Effector memory CD8-positive, alpha-beta T cell (primary cell): ENCODE results near the gene CD34.

ENCODE experiments used
- ATAC-seq: fragments of 150-1000 bp; cut with Tn5 transposase; replicated peaks from 2 replicates; pipeline ENCODE4 v1.10.0; 2021; ENCODE audit warnings: mild to moderate bottlenecking, moderate library complexity
- DNase-seq, 3 experiments: peaks; one replicate each; pipeline ENCODE4 v3.0.0; 2021
- H3K27ac Mint-ChIP-seq, 2 donors: one replicate each; pipeline ENCODE4 v1.8.0; 2022; ENCODE audit warnings: mild to moderate bottlenecking in 2 of 2, mixed read lengths in 2 of 2, moderate library complexity in 2 of 2
- H3K27me3 Mint-ChIP-seq, 2 donors: one replicate each; pipeline ENCODE4 v1.8.0; 2022; ENCODE audit warnings: mixed read lengths in 2 of 2
- H3K36me3 Mint-ChIP-seq: one replicate; pipeline ENCODE4 v1.8.0; 2022; ENCODE audit warnings: mild to moderate bottlenecking, moderate library complexity, mixed read lengths; ENCODE audit not compliant: insufficient read depth
- H3K4me1 Mint-ChIP-seq, 2 donors: one replicate each; pipeline ENCODE4 v1.8.0; 2022; ENCODE audit warnings: low read depth in 2 of 2, mixed read lengths in 2 of 2
- H3K4me3 Mint-ChIP-seq, 2 donors: one replicate each; pipeline ENCODE4 v1.8.0; 2022; ENCODE audit warnings: mild to moderate bottlenecking in 2 of 2, mixed read lengths in 2 of 2, moderate library complexity in 2 of 2
- H3K9me3 Mint-ChIP-seq, 2 donors: one replicate each; pipeline ENCODE4 v1.8.0; 2022; ENCODE audit warnings: mixed read lengths in 2 of 2
- total RNA-seq, 9 experiments: gene quantifications; one replicate each; lab custom pipeline; 2026; lab: John Stamatoyannopoulos, UW

Gene CD34, protein sequence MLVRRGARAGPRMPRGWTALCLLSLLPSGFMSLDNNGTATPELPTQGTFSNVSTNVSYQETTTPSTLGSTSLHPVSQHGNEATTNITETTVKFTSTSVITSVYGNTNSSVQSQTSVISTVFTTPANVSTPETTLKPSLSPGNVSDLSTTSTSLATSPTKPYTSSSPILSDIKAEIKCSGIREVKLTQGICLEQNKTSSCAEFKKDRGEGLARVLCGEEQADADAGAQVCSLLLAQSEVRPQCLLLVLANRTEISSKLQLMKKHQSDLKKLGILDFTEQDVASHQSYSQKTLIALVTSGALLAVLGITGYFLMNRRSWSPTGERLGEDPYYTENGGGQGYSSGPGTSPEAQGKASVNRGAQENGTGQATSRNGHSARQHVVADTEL
- 0 to 1.0 (median 0) reads per million in 9 experiments for total RNA-seq

DNA sequence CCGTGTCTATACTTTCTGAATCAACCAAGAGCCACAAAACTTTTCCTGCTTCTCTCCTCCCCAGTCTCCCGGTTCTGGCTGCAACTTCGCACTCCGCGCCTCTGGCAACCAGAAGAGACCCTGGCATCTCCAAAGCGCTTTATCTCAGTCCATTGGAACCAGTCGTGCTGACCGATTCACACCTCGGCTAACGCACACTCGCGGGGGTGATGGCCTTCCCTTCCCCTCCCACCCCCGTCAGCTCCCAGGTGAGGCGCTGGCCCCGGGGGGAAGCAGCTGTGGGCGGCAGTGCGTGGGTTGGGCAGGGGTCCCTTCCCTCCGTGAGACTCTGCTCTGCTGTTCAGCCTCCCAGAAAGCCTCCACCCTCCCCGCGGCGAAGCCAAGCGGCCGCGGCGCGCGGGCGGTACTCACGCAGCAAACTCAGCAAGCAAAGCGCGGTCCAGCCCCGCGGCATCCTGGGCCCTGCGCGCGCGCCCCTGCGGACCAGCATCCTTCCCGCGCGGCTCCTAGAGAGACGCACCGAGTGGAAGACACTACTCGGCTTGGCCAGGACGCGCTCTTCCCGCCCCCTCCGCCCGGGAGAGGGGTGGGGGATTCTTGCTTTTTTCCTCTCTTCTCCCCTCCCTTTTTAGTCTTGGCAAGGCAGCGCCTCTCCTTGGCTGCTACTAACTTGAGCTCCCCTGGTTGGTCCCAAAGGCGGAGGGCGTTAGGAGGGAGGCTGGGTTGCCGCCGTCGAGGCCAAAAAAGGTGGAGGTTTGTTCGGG lies at the start of gene CD34:
Gene CD34 (minus strand): TSS at position 535 of the 764 bp plus-strand sequence. CDS start 45 bp downstream, at position 490.
- H3K4me1 Mint-ChIP-seq, result peaks cover 7 to 15% of the 10 kb centered on the region in 2 donors
- no peak for ATAC-seq
- H3K27me3 Mint-ChIP-seq, result peaks cover 70 to 85% of the 10 kb centered on the region in 2 donors
- H3K4me3 Mint-ChIP-seq, result peak within 1 kb of the TSS; percentile 41 to 59
- H3K36me3 Mint-ChIP-seq, result no peaks in the 10 kb centered on the region
- no peaks in the 10 kb centered on the region for H3K9me3 Mint-ChIP-seq
- DNase-seq, result no peak
- H3K27ac Mint-ChIP-seq, result no peak within 1 kb of the TSS

DNA sequence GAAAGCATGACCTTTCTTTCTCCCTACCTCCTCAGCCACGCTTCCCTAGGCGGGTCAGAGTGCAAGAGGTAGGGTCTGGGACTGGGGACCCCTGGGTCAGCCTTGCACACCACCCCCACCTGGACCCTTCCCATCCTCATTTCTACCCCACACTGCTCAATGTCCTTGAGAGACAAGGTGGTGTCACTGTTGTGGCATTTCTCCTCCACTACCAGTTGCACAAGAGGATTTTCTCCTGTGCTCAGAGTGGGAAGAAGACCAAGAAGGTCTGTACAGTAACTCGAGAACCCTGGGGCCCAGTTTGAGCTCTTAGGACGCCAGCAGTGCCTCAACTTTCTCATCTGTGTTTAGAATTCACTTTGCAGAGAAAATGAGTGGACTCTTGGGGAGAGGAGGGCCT lies 49.4 kb upstream of the CD34 start:
- Mint-ChIP-seq H3K27me3 (peaks cover 49 to 72% of the 10 kb centered on the region in 2 donors), H3K27ac (no peak overlapping the region), H3K36me3 (no peaks in the 10 kb centered on the region), H3K9me3 (no peaks in the 10 kb centered on the region), H3K4me3 (no peak overlapping the region), H3K4me1 (peaks cover 7 to 20% of the 10 kb centered on the region in 2 donors)
- DNase-seq (no peak), ATAC-seq (no peak)

DNA sequence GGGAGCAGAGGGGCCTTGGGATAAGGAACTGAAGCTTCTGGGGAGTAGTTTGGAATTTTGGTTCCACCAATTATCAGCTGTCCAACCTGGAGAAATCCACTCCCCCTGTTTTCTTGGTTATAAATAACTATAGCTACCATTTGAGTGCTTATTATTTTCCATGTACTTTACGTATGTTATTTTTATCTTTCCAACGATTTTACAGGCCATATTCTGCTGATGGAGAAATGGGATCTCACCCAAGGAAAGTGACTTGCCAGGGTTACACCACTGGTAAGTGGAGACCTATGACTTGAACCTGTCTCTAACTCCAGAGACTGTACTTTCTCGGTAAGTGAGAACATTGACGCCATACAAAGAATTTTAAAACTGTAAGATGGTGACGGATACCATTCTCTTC lies 49.0 kb upstream of the CD34 start:
- ATAC-seq (no peak), DNase-seq (no peak)
- Mint-ChIP-seq H3K36me3 (no peaks in the 10 kb centered on the region), H3K9me3 (no peaks in the 10 kb centered on the region), H3K27me3 (peaks cover 53 to 74% of the 10 kb centered on the region in 2 donors), H3K4me1 (peaks cover 7 to 20% of the 10 kb centered on the region in 2 donors), H3K27ac (no peak overlapping the region), H3K4me3 (peak overlapping the region in 1 of 2 donors; percentile 62)

DNA sequence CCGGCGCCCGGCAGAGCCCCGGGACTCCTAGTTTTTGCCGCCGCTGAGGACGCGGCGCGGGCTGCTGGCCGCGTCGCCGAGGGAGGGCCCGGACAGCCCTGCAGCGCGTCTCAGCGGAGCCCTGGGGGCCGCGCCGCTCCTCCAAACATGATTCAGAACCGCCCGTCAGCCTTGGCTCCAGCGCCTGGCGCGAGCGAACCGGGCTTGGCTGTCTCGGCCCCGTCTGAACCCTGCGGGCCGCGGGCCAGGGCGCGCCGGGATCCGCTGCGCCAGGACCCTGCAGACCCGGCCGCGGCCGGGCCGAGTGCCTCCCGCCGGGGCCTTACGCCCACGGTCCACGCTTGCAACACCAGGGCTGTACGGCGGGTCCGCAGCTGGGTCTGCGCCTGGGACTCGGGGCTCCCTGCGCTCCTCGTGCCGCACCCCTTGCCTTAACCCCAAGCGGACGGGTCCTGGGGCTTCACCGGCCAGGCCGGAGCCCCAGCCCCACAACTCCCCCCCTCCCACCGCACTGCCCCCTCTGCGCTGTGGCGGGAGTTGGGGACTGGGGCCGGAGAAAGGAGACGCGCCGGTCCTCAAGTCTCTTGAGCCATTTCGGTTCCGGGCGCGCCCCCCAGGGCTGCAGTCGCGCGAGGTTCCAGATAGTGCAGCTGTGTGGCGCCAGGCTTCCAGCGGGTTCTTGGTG lies 48.4 kb upstream of the CD34 start:
- Mint-ChIP-seq H3K9me3 (no peaks in the 10 kb centered on the region), H3K27ac (no peak overlapping the region), H3K4me1 (peaks cover 7 to 20% of the 10 kb centered on the region in 2 donors), H3K36me3 (no peaks in the 10 kb centered on the region), H3K4me3 (peak overlapping the region; percentile 37 to 73), H3K27me3 (peaks cover 53 to 74% of the 10 kb centered on the region in 2 donors)
- ATAC-seq (peak; percentile 35), DNase-seq (no peak)

DNA sequence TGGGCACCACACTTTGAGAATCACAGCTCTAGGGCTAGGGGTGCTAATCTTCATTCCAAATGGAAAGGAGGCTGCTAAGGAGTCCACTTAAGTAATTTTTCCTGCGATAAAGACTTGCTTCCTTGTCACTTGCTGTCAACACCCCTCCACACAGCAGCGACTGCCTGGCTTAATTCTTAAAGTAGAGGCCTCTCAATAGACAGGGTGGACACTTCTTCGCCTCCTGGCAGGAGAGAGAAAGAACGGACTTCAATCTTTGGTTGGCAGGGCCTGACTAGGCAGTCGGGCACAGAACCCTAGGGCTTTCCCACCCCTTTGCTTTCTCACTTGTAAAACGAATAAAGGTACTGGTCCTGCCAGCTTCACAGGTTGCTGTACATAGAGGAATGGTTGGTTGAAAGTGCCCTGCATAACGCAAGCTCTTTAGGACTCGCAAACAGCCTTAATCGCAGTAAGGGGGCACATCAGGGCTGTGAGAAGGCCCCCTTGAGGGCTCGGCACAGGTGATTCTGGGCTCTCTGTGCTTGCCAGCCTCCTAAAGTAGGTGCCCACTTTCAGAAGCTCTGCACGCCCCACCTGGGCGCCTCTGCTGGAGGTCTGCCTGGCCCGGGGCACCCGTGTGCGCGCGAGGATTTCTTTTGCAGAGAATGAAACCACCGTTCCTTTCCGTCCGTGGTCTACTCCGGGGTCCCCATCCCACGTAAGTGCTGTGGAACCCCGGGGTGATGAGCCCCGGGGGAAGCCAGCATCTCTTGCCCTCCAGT lies 47.6 kb upstream of the CD34 start:
- peaks cover 55 to 73% of the 10 kb centered on the region in 2 donors for H3K27me3 Mint-ChIP-seq
- no peaks in the 10 kb centered on the region for H3K9me3 Mint-ChIP-seq
- H3K27ac Mint-ChIP-seq, result no peak overlapping the region
- DNase-seq (no peak), ATAC-seq (no peak)
- H3K4me1 Mint-ChIP-seq, result peaks cover 7 to 17% of the 10 kb centered on the region in 2 donors
- no peaks in the 10 kb centered on the region for H3K36me3 Mint-ChIP-seq
- H3K4me3 Mint-ChIP-seq, result peak overlapping the region; percentile 37 to 73

DNA sequence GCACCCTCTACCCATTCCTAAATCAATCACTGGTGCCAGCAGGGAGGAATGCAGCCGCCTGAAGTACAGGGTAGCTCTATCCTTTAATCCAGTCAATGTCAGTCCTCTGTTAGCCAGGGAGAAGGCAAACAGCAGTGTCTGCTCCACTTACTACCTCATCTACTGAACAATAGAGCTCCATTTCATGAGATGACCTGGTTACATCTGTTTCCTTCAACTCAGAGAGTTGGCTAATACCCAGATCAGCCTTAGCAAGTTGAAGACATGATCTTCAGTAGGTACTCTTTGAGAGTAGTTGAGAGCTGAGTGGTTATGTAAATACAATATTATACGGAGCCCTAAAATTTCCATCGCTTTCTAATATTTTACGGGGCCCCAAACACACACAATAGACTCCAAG lies 46.1 kb upstream of the CD34 start:
- H3K36me3 Mint-ChIP-seq, result no peaks in the 10 kb centered on the region
- no peaks in the 10 kb centered on the region for H3K9me3 Mint-ChIP-seq

DNA sequence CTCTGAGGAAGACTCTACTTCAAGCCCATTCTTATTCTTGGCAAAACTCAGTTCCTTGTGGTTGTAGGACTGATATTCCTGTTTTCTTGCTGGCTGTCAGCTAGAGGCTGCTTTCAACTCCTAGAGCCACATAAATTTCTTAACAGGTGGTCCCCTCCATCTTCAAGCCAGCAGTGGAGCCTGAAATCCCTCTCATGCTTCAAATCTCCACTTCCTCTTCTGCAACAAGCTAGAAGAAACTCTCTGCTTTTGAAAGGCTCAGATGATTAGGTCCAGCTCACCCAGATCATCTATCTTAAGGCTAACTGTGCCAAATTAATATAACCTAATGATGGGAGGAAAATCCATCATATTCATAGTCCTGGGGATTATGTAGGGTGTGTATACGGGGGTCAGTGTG lies 43.2 kb upstream of the CD34 start:
- Mint-ChIP-seq H3K4me1 (peaks cover 0 to 6% of the 10 kb centered on the region in 2 donors), H3K9me3 (no peaks in the 10 kb centered on the region), H3K27ac (no peak overlapping the region), H3K27me3 (peaks cover 54 to 58% of the 10 kb centered on the region in 2 donors), H3K36me3 (no peaks in the 10 kb centered on the region), H3K4me3 (no peak overlapping the region)
- ATAC-seq (no peak), DNase-seq (no peak)

More for the DNA sequence above, 46.1 kb upstream of the CD34 start:
- no peak overlapping the region for H3K4me3 Mint-ChIP-seq
- no peak for ATAC-seq
- no peak for DNase-seq
- H3K27me3 Mint-ChIP-seq, result peaks cover 63 to 82% of the 10 kb centered on the region in 2 donors
- peaks cover 0 to 7% of the 10 kb centered on the region in 2 donors for H3K4me1 Mint-ChIP-seq
- H3K27ac Mint-ChIP-seq, result no peak overlapping the region

DNA sequence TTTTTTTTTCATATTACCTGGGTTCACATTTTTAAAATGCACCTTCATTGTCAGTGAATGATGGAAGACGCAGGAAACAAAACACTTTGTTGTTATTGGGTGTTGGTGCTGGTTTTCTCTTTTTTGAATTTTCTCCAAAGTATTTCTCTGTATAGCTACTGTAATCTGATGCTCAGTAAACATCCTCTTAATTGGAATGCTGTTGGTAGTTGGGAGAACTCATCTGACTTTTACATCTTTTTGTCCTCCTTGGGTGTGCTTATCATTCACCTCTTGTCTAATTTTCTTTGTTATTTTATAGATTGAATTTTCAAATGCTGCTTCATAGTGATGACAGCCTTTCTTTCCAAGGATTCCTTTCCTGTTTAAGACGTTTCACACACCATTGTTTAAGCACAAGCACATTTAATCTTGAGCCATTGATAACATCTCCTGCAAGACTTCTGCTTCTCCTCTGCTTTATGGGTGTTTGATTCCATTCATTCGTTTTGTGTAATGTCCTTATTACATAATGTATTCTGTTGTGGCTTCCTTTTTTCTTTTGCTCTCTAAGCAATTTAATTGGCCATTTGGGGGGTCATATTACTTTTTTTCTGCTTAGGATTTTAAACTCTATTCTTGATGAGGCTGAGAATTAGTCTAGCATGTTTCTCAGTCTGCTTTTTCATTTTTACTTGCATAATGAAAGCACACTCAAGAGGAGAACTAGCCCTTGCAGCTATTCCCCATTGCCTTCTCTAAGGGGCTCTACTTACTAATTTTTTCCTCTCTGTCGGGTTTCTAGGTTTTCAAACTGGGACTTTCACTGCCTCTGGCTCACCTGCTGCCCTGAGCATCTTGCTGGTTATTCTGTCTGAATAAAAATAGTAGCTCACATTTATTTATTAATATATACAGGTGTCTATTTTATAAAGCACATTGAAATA lies 42.0 kb upstream of the CD34 start:
- ATAC-seq (no peak), DNase-seq (no peak)
- H3K4me3 Mint-ChIP-seq, result no peak overlapping the region
- no peak overlapping the region for H3K27ac Mint-ChIP-seq
- no peaks in the 10 kb centered on the region for H3K9me3 Mint-ChIP-seq
- no peaks in the 10 kb centered on the region for H3K36me3 Mint-ChIP-seq
- peaks cover 43 to 46% of the 10 kb centered on the region in 2 donors for H3K27me3 Mint-ChIP-seq
- no peaks in the 10 kb centered on the region for H3K4me1 Mint-ChIP-seq

DNA sequence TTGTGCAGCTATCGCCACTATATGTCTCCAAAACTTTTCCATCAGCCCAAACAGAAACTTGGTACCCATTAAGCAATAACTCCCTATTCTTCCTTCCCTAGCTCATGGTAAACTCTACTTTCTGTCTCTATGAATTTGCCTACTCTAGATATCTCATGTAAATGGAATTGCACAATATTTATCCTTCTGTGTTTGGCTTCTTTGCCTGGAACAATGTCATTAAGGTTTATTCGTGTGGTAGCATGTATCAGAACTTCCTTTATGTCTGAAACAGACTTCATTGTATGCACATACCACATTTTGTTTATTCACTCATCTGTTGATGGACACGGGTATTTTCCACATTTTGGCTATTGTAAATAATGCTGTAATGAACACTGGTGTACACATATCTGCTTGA lies 40.7 kb upstream of the CD34 start:
- DNase-seq (no peak), ATAC-seq (no peak)
- Mint-ChIP-seq H3K27ac (no peak overlapping the region), H3K4me1 (no peaks in the 10 kb centered on the region), H3K36me3 (no peaks in the 10 kb centered on the region), H3K27me3 (peaks cover 32 to 34% of the 10 kb centered on the region in 2 donors), H3K4me3 (no peak overlapping the region), H3K9me3 (no peaks in the 10 kb centered on the region)

DNA sequence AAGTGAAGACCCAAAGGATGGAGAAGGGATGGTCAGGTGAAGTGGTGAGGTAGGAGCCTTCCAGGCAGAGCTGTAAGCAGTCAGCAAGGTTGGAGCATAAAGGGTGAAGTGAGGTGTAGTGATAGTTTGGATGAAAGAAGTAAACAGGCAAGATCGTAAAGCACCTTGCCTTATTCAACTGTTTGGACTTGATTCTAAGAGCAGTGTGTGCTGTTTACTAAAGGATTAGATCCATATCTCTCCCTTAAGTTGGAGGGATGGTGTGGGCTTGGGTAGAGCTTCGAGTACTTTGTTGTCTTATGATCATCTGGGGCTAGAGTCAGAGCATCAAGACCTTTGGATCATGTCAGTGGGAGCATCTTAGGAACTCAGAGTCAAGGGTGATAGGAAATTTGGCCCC lies 39.8 kb upstream of the CD34 start:
- no peak for ATAC-seq
- no peak overlapping the region for H3K4me3 Mint-ChIP-seq

DNA sequence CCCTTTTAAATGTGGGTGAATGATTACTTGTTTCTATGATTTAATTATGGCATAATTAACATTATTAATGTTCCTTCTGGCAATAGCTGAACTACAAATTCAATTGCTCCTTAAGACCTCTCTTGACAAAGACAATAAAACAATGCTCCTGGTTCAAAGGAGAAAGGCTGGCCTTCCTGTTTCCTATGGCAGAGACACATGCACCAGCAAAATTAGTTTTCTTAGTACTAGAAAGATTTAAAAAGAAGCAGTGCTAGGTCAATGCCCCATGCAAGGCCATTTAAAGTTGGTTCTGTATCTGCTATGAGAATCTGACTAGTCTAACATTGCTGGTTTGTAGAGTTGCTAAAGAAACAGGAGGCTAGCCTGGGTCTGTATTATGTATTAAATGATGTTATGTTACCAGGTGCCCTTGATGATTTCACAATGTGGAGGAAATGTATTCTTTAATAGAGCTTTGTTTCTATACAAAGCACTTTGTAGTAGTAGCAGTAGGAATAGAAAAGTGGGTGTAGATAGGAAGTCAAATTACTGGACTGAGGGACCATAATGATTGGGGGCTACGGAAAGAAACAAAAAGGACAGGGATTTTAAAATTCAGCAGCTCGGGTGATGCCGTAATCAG lies 38.8 kb upstream of the CD34 start:
- H3K36me3 Mint-ChIP-seq, result no peaks in the 10 kb centered on the region
- H3K4me1 Mint-ChIP-seq, result no peaks in the 10 kb centered on the region
- H3K27ac Mint-ChIP-seq, result no peak overlapping the region
- H3K4me3 Mint-ChIP-seq, result no peak overlapping the region
- no peaks in the 10 kb centered on the region for H3K9me3 Mint-ChIP-seq
- ATAC-seq (no peak), DNase-seq (no peak)
- peaks cover 14 to 15% of the 10 kb centered on the region in 2 donors for H3K27me3 Mint-ChIP-seq

More for the DNA sequence above, 39.8 kb upstream of the CD34 start:
- no peak for DNase-seq
- Mint-ChIP-seq H3K4me1 (no peaks in the 10 kb centered on the region), H3K9me3 (no peaks in the 10 kb centered on the region), H3K36me3 (no peaks in the 10 kb centered on the region), H3K27me3 (peaks cover 24% of the 10 kb centered on the region in 2 donors), H3K27ac (no peak overlapping the region)
